Stimulated activated CD8-positive, alpha-beta memory T cell treated with anti-CD3 and anti-CD28 coated beads, Interleukin-4, amount 100 ng/mL, for 48 hours (primary cell): ENCODE data around the gene MYO10.
A peak's percentile ranks its signal among the peaks of the same experiment; 100 is the strongest.

Experiments used
- DNase-seq: peaks from one replicate; pipeline ENCODE4 v3.0.0-alpha.2; 2020

Gene MYO10

GRCh38 chr5:16809395-16810207 is 126.5 kb downstream of the MYO10 start:
- no peak for DNase-seq

GRCh38 chr5:16809010-16809394 is 127.1 kb downstream of the MYO10 start:
- DNase-seq = no peak

GRCh38 chr5:16808021-16808420 is 128.1 kb downstream of the MYO10 start:
- no peak for DNase-seq

GRCh38 chr5:16807547-16807864 is 128.6 kb downstream of the MYO10 start:
- DNase-seq = no peak

- no peak for DNase-seq
These were observed 129.2 kb downstream of the MYO10 start for GRCh38 chr5:16806711-16807546.

- DNase-seq = no peak
These were observed 130.6 kb downstream of the MYO10 start for GRCh38 chr5:16805486-16805885.

- no peak for DNase-seq
These were observed 132.3 kb downstream of the MYO10 start for GRCh38 chr5:16803831-16804230.

- DNase-seq = no peak
These were observed 135.6 kb downstream of the MYO10 start for GRCh38 chr5:16800477-16800876.

GRCh38 chr5:16799796-16800195 is 136.3 kb downstream of the MYO10 start:
- no peak for DNase-seq

- no peak for DNase-seq
These were observed 138.1 kb downstream of the MYO10 start for GRCh38 chr5:16797951-16798350.

GRCh38 chr5:16794269-16794913 is 141.7 kb downstream of the MYO10 start:
- DNase-seq = no peak

GRCh38 chr5:16792598-16793275 is 143.4 kb downstream of the MYO10 start:
- no peak for DNase-seq

- no peak for DNase-seq
These were observed 144.0 kb downstream of the MYO10 start for GRCh38 chr5:16791904-16792597.

- peak; percentile 39 for DNase-seq
These were observed 144.9 kb downstream of the MYO10 start for GRCh38 chr5:16791036-16791705.

- DNase-seq = no peak
These were observed 147.1 kb downstream of the MYO10 start for GRCh38 chr5:16788957-16789356.

GRCh38 chr5:16787278-16787677 is 148.8 kb downstream of the MYO10 start:
- no peak for DNase-seq

- peak; percentile 58 for DNase-seq
These were observed 151.0 kb downstream of the MYO10 start for GRCh38 chr5:16784843-16785791.

GRCh38 chr5:16784088-16784487 is 152.0 kb downstream of the MYO10 start:
- no peak for DNase-seq

- no peak for DNase-seq
These were observed 154.1 kb downstream of the MYO10 start for GRCh38 chr5:16781828-16782626.

GRCh38 chr5:16780325-16780724 is 155.8 kb downstream of the MYO10 start:
- no peak for DNase-seq
